GM12875 (cell line): Measurements from ENCODE around the gene TFCP2L1.

Experiments
- H3K4me3 ChIP-seq: one replicate; pipeline ENCODE4 v1.5.1; 2011; ENCODE audit warnings: low read depth, low read length, control low read depth
- CTCF ChIP-seq: IDR thresholded peaks from 2 replicates; pipeline ENCODE4 v1.5.1; 2011; ENCODE audit warnings: low read depth, mild to moderate bottlenecking, control low read depth, inconsistent platforms, low read length, moderate library complexity, borderline replicate concordance; ENCODE audit not compliant: insufficient read depth

The TFCP2L1 gene

GRCh38 chr2:121254748-121255147, 30.3 kb downstream of the TFCP2L1 start:
- no peak for TF ChIP-seq CTCF
- no peak overlapping the region for H3K4me3 ChIP-seq

- no peak overlapping the region for H3K4me3 ChIP-seq
- TF ChIP-seq CTCF = no peak
These were observed 31.2 kb downstream of the TFCP2L1 start for GRCh38 chr2:121253674-121254240.

- H3K4me3 ChIP-seq = no peak overlapping the region
- TF ChIP-seq CTCF = no peak
These were observed 31.9 kb downstream of the TFCP2L1 start for GRCh38 chr2:121253021-121253673.

GRCh38 chr2:121251497-121251896, 33.5 kb downstream of the TFCP2L1 start:
- no peak overlapping the region for H3K4me3 ChIP-seq
- TF ChIP-seq CTCF = no peak

GRCh38 chr2:121248766-121249343, 36.1 kb downstream of the TFCP2L1 start:
- no peak for TF ChIP-seq CTCF
- H3K4me3 ChIP-seq = no peak overlapping the region

- no peak overlapping the region for H3K4me3 ChIP-seq
- TF ChIP-seq CTCF = no peak
These were observed 37.0 kb downstream of the TFCP2L1 start for GRCh38 chr2:121247971-121248370.

- TF ChIP-seq CTCF = no peak
- H3K4me3 ChIP-seq = no peak overlapping the region
These were observed 37.5 kb downstream of the TFCP2L1 start for GRCh38 chr2:121247534-121247933.
